HepG2 (cell line): ENCODE measurements around the gene BRD1. TPM values are rescaled to one million over a fixed set of nuclear protein-coding genes. Genes with fewer than 3 reads are reported as not detected.

Experiments
- ATAC-seq: fragments of 200-7000 bp; cut with Tn5 transposase; 3 replicates; pipeline ENCODE4 v1.9.1; 2020; ENCODE audit warnings: mild to moderate bottlenecking, moderate library complexity
- BruUV-seq: library from RNA; stranded (reverse); fragments of 400-500 nt; replicated peaks from 2 replicates; lab custom pipeline; 2021; lab: Mats Ljungman, UMichigan
- CTCF ChIA-PET: fragments of 300-600 bp; formaldehyde crosslinking; extraction: SDS; loops from one replicate; lab custom pipeline; 2021; ENCODE audit warnings: low total read pairs, inconsistent platforms, low intra/inter-chr PET ratio; lab: Yijun Ruan, JAX
- POLR2A ChIA-PET: fragments of 350-600 bp; sonication (Branson Sonifier 250); formaldehyde crosslinking; loops from one replicate; lab custom pipeline; 2020; ENCODE audit warnings: antibody characterized with exemption, inconsistent platforms; lab: Yijun Ruan, JAX
- DNase-seq: peaks from one replicate; pipeline ENCODE4 v3.0.0-alpha.2; 2015; ENCODE audit warnings: low spot score
- FAIRE-seq: peaks from 3 replicates; lab custom pipeline; 2011; peaks lifted over from hg19 to GRCh38; lab: Jason Lieb, UNC
- H2AFZ ChIP-seq: one replicate; pipeline ENCODE4 v1.6.1; 2011; ENCODE audit warnings: low read length, inconsistent platforms
- H3K27ac ChIP-seq: fragments of 300-600 bp; 3 replicates; pipeline ENCODE4 v1.8.0; 2011; ENCODE audit warnings: mixed run types, mild to moderate bottlenecking, mixed read lengths, low read length, inconsistent platforms; ENCODE audit not compliant: insufficient read depth; ENCODE audit errors: extremely low read length
- H3K27me3 ChIP-seq, 2 experiments: fragments of 200-600 bp in 1 of 2; 2 replicates in 1 of 2; 3 replicates in 1 of 2; pipeline versions ENCODE4 v1.6.0 to v1.8.0; 2011; ENCODE audit warnings: low read length in 2 of 2, mild to moderate bottlenecking in 2 of 2, moderate library complexity in 2 of 2, inconsistent platforms in 1 of 2; ENCODE audit not compliant: insufficient read depth in 2 of 2, control insufficient read depth in 1 of 2
- H3K36me3 ChIP-seq, 2 experiments: fragments of 200-600 bp in 1 of 2; replicated peaks in 1 of 2; 2 replicates in 1 of 2; 3 replicates in 1 of 2; pipeline versions ENCODE4 v1.5.1 to v1.8.0; 2011; ENCODE audit warnings: low read length in 2 of 2, inconsistent platforms in 1 of 2; ENCODE audit not compliant: insufficient read depth in 2 of 2, control insufficient read depth in 1 of 2
- H3K4me1 ChIP-seq: 2 replicates; pipeline ENCODE4 v1.5.1; 2012; ENCODE audit warnings: low read length, inconsistent platforms; ENCODE audit not compliant: insufficient read depth
- H3K4me2 ChIP-seq: 2 replicates; pipeline ENCODE4 v1.6.0; 2011; ENCODE audit warnings: low read depth, low read length, inconsistent platforms
- H3K4me3 ChIP-seq, 3 experiments: fragments of 200-600 bp in 1 of 3; sonication (generic), shearing (Covaris generic) in 1 of 3; replicated peaks in 1 of 3; 2 replicates each; pipeline ENCODE4 v1.5.1; 2011 to 2016; ENCODE audit warnings: low read length in 3 of 3, inconsistent platforms in 2 of 3, low read depth in 2 of 3, mild to moderate bottlenecking in 2 of 3, control low read depth in 1 of 3, mixed read lengths in 1 of 3; ENCODE audit not compliant: insufficient read depth in 1 of 3
- H3K79me2 ChIP-seq: one replicate; pipeline ENCODE4 v1.6.1; 2011; ENCODE audit warnings: low read length, inconsistent platforms; ENCODE audit not compliant: insufficient read depth
- H3K9ac ChIP-seq: 2 replicates; pipeline ENCODE4 v1.6.0; 2011; ENCODE audit warnings: mild to moderate bottlenecking, low read depth, low read length, inconsistent platforms; ENCODE audit not compliant: insufficient read depth
- H3K9me3 ChIP-seq: 2 replicates; pipeline ENCODE4 v1.5.1; 2012; ENCODE audit warnings: mild to moderate bottlenecking, low read length
- H4K20me1 ChIP-seq: 2 replicates; pipeline ENCODE4 v1.6.0; 2011; ENCODE audit warnings: inconsistent platforms, mild to moderate bottlenecking, low read length, moderate library complexity; ENCODE audit not compliant: insufficient read depth
- MAFK ChIP-seq, 2 experiments: IDR thresholded peaks in 1 of 2; conservative IDR thresholded peaks in 1 of 2; 2 replicates each; pipeline ENCODE4 v1.6.1; 2011; ENCODE audit warnings: improper control_type of control experiment in 2 of 2, low read length in 2 of 2
- ZNF12 ChIP-seq: sonication (generic); formaldehyde crosslinking; IDR thresholded peaks from 2 replicates; pipeline ENCODE4 v1.5.0; 2020; ENCODE audit warnings: missing genetic modification reagents
- ZNF317 ChIP-seq: sonication (generic); formaldehyde crosslinking; IDR thresholded peaks from 2 replicates; pipeline ENCODE4 v1.5.0; 2020; ENCODE audit warnings: mild to moderate bottlenecking, missing genetic modification reagents
- ZNF790 ChIP-seq: sonication (generic); formaldehyde crosslinking; IDR thresholded peaks from 2 replicates; pipeline ENCODE4 v1.8.0; 2022; ENCODE audit warnings: missing genetic modification reagents, mild to moderate bottlenecking, borderline replicate concordance
- WGBS: methylation state at CpG from one replicate; pipeline ENCODE4 v1.1.6; 2017; ENCODE audit warnings: low lambda C conversion rate; 5-methylcytosine and 5-hydroxymethylcytosine counted together
- in situ Hi-C: cut with HindIII; loops from 2 replicates; pipeline ENCODE4 v1.10.0; 2017; ENCODE audit warnings: low pct_unique_long_range_greater_than_20kb; ENCODE audit not compliant: extremely low pct_ligation_motif_present
- intact Hi-C: fragments of 100-400 bp; cut with micrococcal nuclease; formaldehyde crosslinking; loops from one replicate; pipeline ENCODE4 v1.10.0; 2022; ENCODE audit not compliant: unreplicated experiment
- polyA plus RNA-seq, 8 experiments: library from polyadenylated mRNA; depleted of rRNA in 3 of 8; stranded (reverse) in 7 of 8; unstranded in 1 of 8; fragments of >200 nt; fragmentation: Illumina TruSeq in 4 of 8; extraction: Trizol in 4 of 8; gene quantifications; 2 replicates each; pipeline versions ENCODE4 v1.2.1 to v1.2.3, GENCODE V29; 2011 to 2016; ENCODE audit warnings: low read depth in 4 of 8, missing spikeins in 1 of 8, mixed read lengths in 1 of 8; ENCODE audit not compliant: insufficient read depth in 1 of 8
- total RNA-seq, 5 experiments: library from RNA; depleted of rRNA; stranded (reverse); fragments of >200 nt; fragmentation: Illumina TruSeq; extraction: Trizol; gene quantifications; 2 replicates each; pipeline ENCODE4 v1.2.3, GENCODE V29; 2016; ENCODE audit warnings: low read depth in 1 of 5

The BRD1 gene
- total and polyA plus RNA-seq, 2 of the 13 experiments (the other 11 are each of a cell fraction or from before 2014, with no cell fraction given) = 5.1 to 12.0 TPM

- in situ Hi-C loops = no loop called here
- WGBS = 2% methylated on average over 3 of the region's 3 CpGs
- Histone ChIP-seq H3K4me1 (no peaks in the 10 kb centered on the region), H3K9ac (no peak overlapping the region), H4K20me1 (no peaks in the 10 kb centered on the region), H3K27me3 (peaks cover 4 to 8% of the 10 kb centered on the region in 2 experiments; a peak in 4 of 5 replicates), H3K9me3 (0 out of 2 replicates have a peak, but pooled peaks cover 9% of the 10 kb centered on the region), H3K4me3 (no peak overlapping the region), H3K27ac (no peak overlapping the region)
- ChIA-PET POLR2A (no interaction called here), CTCF (no interaction called here)
- intact Hi-C loops = no loop called here
- ATAC-seq (no peak), DNase-seq (no peak)
- TF ChIP-seq ZNF317 (CRISPR knock-in tag) (peak; percentile 94), MAFK (conservative IDR thresholded peaks at IDR 0.05 in 1 of 2, IDR thresholded peaks at IDR 0.05 in 1 of 2; ENCODE audit: low read length in 2 of 2) (no peak)
- TF ChIP-seq, all 625 proteins: peak for 1
- Histone ChIP-seq H3K79me2 (no peaks in the 10 kb centered on the region), H3K36me3 (no peaks in the 10 kb centered on the region), H2AFZ (no peak overlapping the region), H3K4me2 (no peak overlapping the region)
- FAIRE-seq = no peak
- no TSS peak for BruUV-seq
Measured at GRCh38 chr22:49746065-49746464, 81.6 kb downstream of the BRD1 start.

- H3K4me2 ChIP-seq = no peak overlapping the region
- H3K9ac ChIP-seq = no peak overlapping the region
- FAIRE-seq = no peak
- TF ChIP-seq ZNF790 (CRISPR knock-in tag) (no peak), ZNF12 (CRISPR knock-in tag) (no peak)
- H3K36me3 ChIP-seq = no peaks in the 10 kb centered on the region
- in situ Hi-C loops = no loop called here
- no peaks in the 10 kb centered on the region for H3K79me2 ChIP-seq
- 0 out of 2 replicates have a peak, but pooled peaks cover 3% of the 10 kb centered on the region for H4K20me1 ChIP-seq
- H3K9me3 ChIP-seq = no peaks in the 10 kb centered on the region
- H3K4me3 ChIP-seq = no peak overlapping the region
- POLR2A ChIA-PET = no interaction called here
- H3K27me3 ChIP-seq = peaks cover 0 to 26% of the 10 kb centered on the region in 2 experiments; a peak in 1 of 5 replicates
- BruUV-seq = no TSS peak
- H3K27ac ChIP-seq = no peak overlapping the region
- CTCF ChIA-PET = no interaction called here
- no peak overlapping the region for H2AFZ ChIP-seq
- WGBS = 6% methylated on average over 6 of the region's 7 CpGs
- H3K4me1 ChIP-seq = no peaks in the 10 kb centered on the region
- no peak for ATAC-seq
- intact Hi-C loops = no loop called here
- no peak for DNase-seq
Measured at GRCh38 chr22:49740242-49740641, 87.4 kb downstream of the BRD1 start.
